ENCODE measurements around the gene RAB3GAP1.

GRCh38 chr2:135052042-135052876 lies at the start of gene RAB3GAP1:
- TF ChIP-seq EP300 (IDR thresholded peaks at IDR 0.05; ENCODE audit: low read depth) (no peak), CTCF (IDR thresholded peaks at IDR 0.05) (no peak), POLR2A (IDR thresholded peaks at IDR 0.05) (peak; percentile 81)
